HEK293T (cell line): Measurements from ENCODE around the gene WSB1.

Experiments used
- BHLHE40 ChIP-seq: fragments of 450-650 bp; IDR thresholded peaks from 2 replicates; pipeline ENCODE4 v1.6.1; 2016; ENCODE audit warnings: mild to moderate bottlenecking, moderate library complexity, borderline replicate concordance
- FOXK2 ChIP-seq: fragments of 450-650 bp; IDR thresholded peaks from 2 replicates; pipeline ENCODE4 v1.6.1; 2016; ENCODE audit warnings: mild to moderate bottlenecking
- FOXM1 ChIP-seq: fragments of 450-650 bp; IDR thresholded peaks from 2 replicates; pipeline ENCODE4 v1.6.1; 2017; ENCODE audit warnings: mild to moderate bottlenecking, borderline replicate concordance
- L3MBTL2 ChIP-seq: fragments of 450-650 bp; conservative IDR thresholded peaks from 2 replicates; pipeline ENCODE4 v1.6.1; 2016; ENCODE audit warnings: mild to moderate bottlenecking
- SP1 ChIP-seq: fragments of 450-650 bp; IDR thresholded peaks from 2 replicates; pipeline ENCODE4 v1.6.1; 2017
- SUZ12 ChIP-seq: fragments of 450-650 bp; IDR thresholded peaks from 2 replicates; pipeline ENCODE4 v1.6.1; 2016; ENCODE audit warnings: mild to moderate bottlenecking
- ZNF384 ChIP-seq: fragments of 450-650 bp; IDR thresholded peaks from 2 replicates; pipeline ENCODE4 v1.6.1; 2016
- TF ChIP-seq, protein P1 (sequence below): fragments of 450-650 bp; IDR thresholded peaks from 2 replicates; pipeline ENCODE4 v1.6.1; 2016

DNA sequence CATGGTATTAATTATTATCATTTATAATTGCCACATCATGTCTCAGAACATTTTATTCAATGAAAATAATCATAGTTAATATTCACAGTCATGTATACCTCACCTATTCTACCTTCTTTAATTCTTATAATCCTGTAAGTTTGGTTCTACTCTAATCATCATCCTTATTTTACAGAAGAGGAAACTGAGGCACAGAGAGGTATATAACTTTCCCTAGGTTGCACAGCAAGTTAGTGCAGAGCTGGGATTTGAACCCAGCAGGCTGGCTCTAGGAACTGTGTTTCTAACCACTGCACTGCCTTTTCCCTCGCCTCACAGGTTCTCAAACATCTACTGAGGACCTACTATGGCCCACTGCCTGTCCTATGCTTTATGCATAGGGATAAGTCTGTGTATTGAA lies 32.7 kb downstream of the WSB1 start:
- TF ChIP-seq L3MBTL2 (no peak), FOXM1 (no peak), BHLHE40 (no peak), SP1 (no peak), ZNF384 (no peak), SUZ12 (no peak), FOXK2 (no peak)
- TF ChIP-seq, protein P1, sequence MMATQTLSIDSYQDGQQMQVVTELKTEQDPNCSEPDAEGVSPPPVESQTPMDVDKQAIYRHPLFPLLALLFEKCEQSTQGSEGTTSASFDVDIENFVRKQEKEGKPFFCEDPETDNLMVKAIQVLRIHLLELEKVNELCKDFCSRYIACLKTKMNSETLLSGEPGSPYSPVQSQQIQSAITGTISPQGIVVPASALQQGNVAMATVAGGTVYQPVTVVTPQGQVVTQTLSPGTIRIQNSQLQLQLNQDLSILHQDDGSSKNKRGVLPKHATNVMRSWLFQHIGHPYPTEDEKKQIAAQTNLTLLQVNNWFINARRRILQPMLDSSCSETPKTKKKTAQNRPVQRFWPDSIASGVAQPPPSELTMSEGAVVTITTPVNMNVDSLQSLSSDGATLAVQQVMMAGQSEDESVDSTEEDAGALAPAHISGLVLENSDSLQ = no peak
